Ishikawa (cell line): ENCODE results near the gene P2RY14.

Experiments used
- CEBPB ChIP-seq: IDR thresholded peaks from 2 replicates; pipeline ENCODE4 v1.6.1; 2012
- CREB1 ChIP-seq: IDR thresholded peaks from 2 replicates; pipeline ENCODE4 v1.6.1; 2012; ENCODE audit warnings: low read depth
- EGR1 ChIP-seq: IDR thresholded peaks from 2 replicates; pipeline ENCODE4 v1.6.1; 2012
- EP300 ChIP-seq: IDR thresholded peaks from 2 replicates; pipeline ENCODE4 v1.6.1; 2012; ENCODE audit warnings: borderline replicate concordance
- FOXM1 ChIP-seq: IDR thresholded peaks from 2 replicates; pipeline ENCODE4 v1.6.1; 2012; ENCODE audit warnings: low read depth, borderline replicate concordance
- NFIC ChIP-seq: IDR thresholded peaks from 2 replicates; pipeline ENCODE4 v1.6.1; 2012
- RAD21 ChIP-seq: IDR thresholded peaks from 2 replicates; pipeline ENCODE4 v1.6.1; 2012; ENCODE audit warnings: low read depth
- REST ChIP-seq: IDR thresholded peaks from 2 replicates; pipeline ENCODE4 v1.6.1; 2012; ENCODE audit warnings: low read depth, mild to moderate bottlenecking
- TAF1 ChIP-seq: IDR thresholded peaks from 2 replicates; pipeline ENCODE4 v1.6.1; 2012; ENCODE audit warnings: low read depth, mild to moderate bottlenecking
- TCF12 ChIP-seq: IDR thresholded peaks from 2 replicates; pipeline ENCODE4 v1.6.1; 2012; ENCODE audit warnings: low read depth
- TEAD4 ChIP-seq: IDR thresholded peaks from 2 replicates; pipeline ENCODE4 v1.6.1; 2012
- USF1 ChIP-seq: IDR thresholded peaks from 2 replicates; pipeline ENCODE4 v1.6.1; 2012
- YY1 ChIP-seq: IDR thresholded peaks from 2 replicates; pipeline ENCODE4 v1.6.1; 2012; ENCODE audit warnings: low read depth
- ZBTB7A ChIP-seq: IDR thresholded peaks from 2 replicates; pipeline ENCODE4 v1.6.1; 2012; ENCODE audit warnings: low read depth
- TF ChIP-seq, protein P1 (sequence below): IDR thresholded peaks from 2 replicates; pipeline ENCODE4 v1.6.1; 2012

The P2RY14 gene

GRCh38 chr3:151206201-151206600 lies 72.1 kb downstream of the P2RY14 start:
- no peak for TF ChIP-seq CEBPB
- TF ChIP-seq NFIC, result no peak
- no peak for TF ChIP-seq REST
- no peak for TF ChIP-seq TCF12
- TF ChIP-seq EGR1, result no peak
- no peak for TF ChIP-seq YY1
- no peak for TF ChIP-seq TAF1
- TF ChIP-seq USF1, result no peak
- TF ChIP-seq EP300, result no peak
- TF ChIP-seq FOXM1, result no peak
- no peak for TF ChIP-seq CREB1

DNA sequence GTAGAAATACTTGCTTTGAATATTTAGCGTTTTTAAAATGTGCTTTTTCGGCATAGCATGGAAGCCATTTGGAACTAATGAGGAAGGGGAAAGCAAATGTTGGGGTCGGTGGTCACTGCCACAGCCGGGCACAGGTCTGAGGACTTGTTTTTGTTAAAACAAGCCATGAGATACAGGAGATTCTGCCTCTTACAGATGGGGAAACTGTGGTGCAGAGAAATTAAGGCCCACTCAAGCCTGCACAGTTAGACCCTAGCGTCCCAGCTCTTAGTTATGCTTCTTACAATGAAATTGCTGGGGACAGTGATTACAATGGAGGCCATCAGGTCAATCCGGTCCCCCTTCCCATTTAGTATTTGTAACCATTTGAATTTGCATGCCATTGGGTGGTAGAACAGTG lies 72.9 kb downstream of the P2RY14 start:
- TF ChIP-seq EGR1 (no peak), CEBPB (no peak)

- TF ChIP-seq REST (no peak), RAD21 (no peak), YY1 (no peak), EGR1 (no peak), FOXM1 (no peak), TEAD4 (no peak), CREB1 (no peak), TAF1 (no peak), EP300 (no peak), CEBPB (no peak), ZBTB7A (no peak)
- TF ChIP-seq, protein P1, sequence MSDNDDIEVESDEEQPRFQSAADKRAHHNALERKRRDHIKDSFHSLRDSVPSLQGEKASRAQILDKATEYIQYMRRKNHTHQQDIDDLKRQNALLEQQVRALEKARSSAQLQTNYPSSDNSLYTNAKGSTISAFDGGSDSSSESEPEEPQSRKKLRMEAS, result no peak
Measured at GRCh38 chr3:151204530-151205402, 73.6 kb downstream of the P2RY14 start.

- no peak for TF ChIP-seq TCF12
- no peak for TF ChIP-seq YY1
- no peak for TF ChIP-seq REST
- no peak for TF ChIP-seq ZBTB7A
- TF ChIP-seq TAF1, result no peak
- TF ChIP-seq EP300, result no peak
- TF ChIP-seq FOXM1, result no peak
- TF ChIP-seq TEAD4, result no peak
- no peak for TF ChIP-seq EGR1
- TF ChIP-seq CREB1, result no peak
- TF ChIP-seq USF1, result no peak
- no peak for TF ChIP-seq NFIC
- no peak for TF ChIP-seq CEBPB
- TF ChIP-seq, protein P1, result no peak
- no peak for TF ChIP-seq RAD21
Measured at GRCh38 chr3:151203051-151203420, 75.3 kb downstream of the P2RY14 start, which contains the start of gene GPR171. TSS of gene GPR171 (minus strand) at chr3:151203216. CDS start at chr3:151199386, 3,830 bp downstream.
